CD14-positive monocyte (primary cell): ENCODE measurements around the gene PDE11A. TPM values are rescaled to one million over a fixed set of nuclear protein-coding genes. Genes with fewer than 3 reads are reported as not detected.

Experiments
- DNase-seq, 3 donors: peaks; one replicate each; pipeline ENCODE4 v3.0.0-alpha.2; 2011 to 2022
- H2AFZ ChIP-seq: 2 replicates; pipeline ENCODE4 v1.6.0; 2012; ENCODE audit warnings: mild to moderate bottlenecking, low read depth, low read length, inconsistent platforms; ENCODE audit not compliant: insufficient read depth, poor library complexity, severe bottlenecking
- H3K27ac ChIP-seq, 2 donors: 1 replicate in 1 of 2; 2 replicates in 1 of 2; pipeline ENCODE4 v1.5.1; 2012 to 2013; ENCODE audit warnings: low read length in 2 of 2, control low read depth in 1 of 2, inconsistent platforms in 1 of 2, low read depth in 1 of 2, mild to moderate bottlenecking in 1 of 2
- H3K27me3 ChIP-seq, 2 donors: one replicate each; pipeline versions ENCODE4 v1.6.0 to v1.6.1; 2011 to 2013; ENCODE audit warnings: low read length in 2 of 2; ENCODE audit not compliant: control insufficient read depth in 2 of 2, insufficient read depth in 2 of 2
- H3K36me3 ChIP-seq, 2 donors: replicated peaks in 1 of 2; 1 replicate in 1 of 2; 2 replicates in 1 of 2; pipeline versions ENCODE4 v1.5.1 to v1.6.1; 2012 to 2013; ENCODE audit warnings: low read length in 2 of 2, control low read depth in 1 of 2, inconsistent platforms in 1 of 2, mild to moderate bottlenecking in 1 of 2; ENCODE audit not compliant: insufficient read depth in 2 of 2, control insufficient read depth in 1 of 2
- H3K4me1 ChIP-seq, 2 donors: 1 replicate in 1 of 2; 2 replicates in 1 of 2; pipeline versions ENCODE4 v1.5.1 to v1.6.1; 2012 to 2013; ENCODE audit warnings: low read length in 2 of 2, control low read depth in 1 of 2, inconsistent platforms in 1 of 2, mild to moderate bottlenecking in 1 of 2, moderate library complexity in 1 of 2; ENCODE audit not compliant: insufficient read depth in 2 of 2, control insufficient read depth in 1 of 2
- H3K4me2 ChIP-seq: replicated peaks from 2 replicates; pipeline ENCODE3; 2012; ENCODE audit warnings: low read length, moderate library complexity, mild to moderate bottlenecking; ENCODE audit not compliant: poor library complexity, severe bottlenecking; ENCODE audit errors: extremely low read depth
- H3K4me3 ChIP-seq, 3 experiments: fragments of 200-600 bp in 1 of 3; sonication (generic) in 1 of 3; replicated peaks in 1 of 3; 1 replicate in 2 of 3; 2 replicates in 1 of 3; pipeline ENCODE4 v1.5.1; 2011 to 2013; ENCODE audit warnings: low read length in 3 of 3, mild to moderate bottlenecking in 3 of 3, control low read depth in 2 of 3, low read depth in 2 of 3, inconsistent platforms in 1 of 3, moderate library complexity in 1 of 3
- H3K79me2 ChIP-seq: 2 replicates; pipeline ENCODE4 v1.6.0; 2012; ENCODE audit warnings: mild to moderate bottlenecking, control low read depth, inconsistent platforms, low read length, moderate library complexity; ENCODE audit not compliant: insufficient read depth
- H3K9ac ChIP-seq: 2 replicates; pipeline ENCODE4 v1.6.0; 2017; ENCODE audit warnings: low read length, mild to moderate bottlenecking; ENCODE audit not compliant: insufficient read depth, poor library complexity, severe bottlenecking
- H3K9me3 ChIP-seq, 2 donors: replicated peaks in 1 of 2; 1 replicate in 1 of 2; 2 replicates in 1 of 2; pipeline versions ENCODE4 v1.5.1 to v1.6.1; 2012 to 2013; ENCODE audit warnings: low read length in 2 of 2, control low read depth in 1 of 2; ENCODE audit not compliant: control insufficient read depth in 1 of 2, insufficient read depth in 1 of 2
- H4K20me1 ChIP-seq: 2 replicates; pipeline ENCODE4 v1.6.0; 2012; ENCODE audit warnings: mild to moderate bottlenecking, low read length, control low read depth, moderate library complexity; ENCODE audit not compliant: insufficient read depth
- H3K27ac Mint-ChIP-seq, 7 donors: one replicate each; pipeline ENCODE4 v1.8.0; 2020; ENCODE audit warnings: mild to moderate bottlenecking in 7 of 7, mixed read lengths in 7 of 7, moderate library complexity in 6 of 7, inconsistent platforms in 2 of 7
- H3K27me3 Mint-ChIP-seq, 3 donors: one replicate each; pipeline ENCODE4 v1.8.0; 2021 to 2022; ENCODE audit warnings: low read depth in 3 of 3, mild to moderate bottlenecking in 3 of 3, mixed read lengths in 3 of 3, moderate library complexity in 3 of 3, inconsistent platforms in 1 of 3
- H3K36me3 Mint-ChIP-seq, 2 donors: one replicate each; pipeline ENCODE4 v1.8.0; 2020; ENCODE audit warnings: mixed read lengths in 2 of 2, inconsistent platforms in 1 of 2, mild to moderate bottlenecking in 1 of 2
- H3K4me1 Mint-ChIP-seq: one replicate; pipeline ENCODE4 v1.8.0; 2020; ENCODE audit warnings: mild to moderate bottlenecking, mixed read lengths
- H3K4me3 Mint-ChIP-seq, 2 donors: one replicate each; pipeline ENCODE4 v1.8.0; 2020; ENCODE audit warnings: mild to moderate bottlenecking in 2 of 2, mixed read lengths in 2 of 2, moderate library complexity in 1 of 2
- H3K9me3 Mint-ChIP-seq, 7 donors: one replicate each; pipeline ENCODE4 v1.8.0; 2020 to 2022; ENCODE audit warnings: mixed read lengths in 7 of 7, mild to moderate bottlenecking in 6 of 7, moderate library complexity in 6 of 7, inconsistent platforms in 2 of 7
- CTCF ChIP-seq: fragments of 200-600 bp; IDR thresholded peaks from one replicate; pipeline ENCODE4 v1.8.0; 2022; ENCODE audit warnings: antibody characterized with exemption, mild to moderate bottlenecking
- WGBS: methylation state at CpG from one replicate; pipeline ENCODE4 v1.1.5; 2013; ENCODE audit warnings: missing lambda C conversion rate; ENCODE audit not compliant: insufficient coverage; 5-methylcytosine and 5-hydroxymethylcytosine counted together
- intact Hi-C, 2 donors: fragments of 100-400 bp; cut with micrococcal nuclease; formaldehyde crosslinking; loops; one replicate each; pipeline versions ENCODE4 v1.15.0 to v1.15.1; 2023
- polyA plus RNA-seq, 3 donors: library from polyadenylated mRNA; depleted of rRNA in 1 of 3; unstranded in 2 of 3; stranded (reverse) in 1 of 3; fragments of 300-500 nt in 2 of 3; fragments of >200 nt in 1 of 3; fragmentation: Illumina TruSeq in 2 of 3; gene quantifications; 1 replicate in 2 of 3; 2 replicates in 1 of 3; pipeline ENCODE4 v1.2.3, GENCODE V29; 2012 to 2021

PDE11A gene
- polyA plus RNA-seq, 3 donors: not detected

- H3K4me1 ChIP-seq: no peaks in the 10 kb centered on the region
- H3K4me3 Mint-ChIP-seq: no peak overlapping the region
- no peaks in the 10 kb centered on the region for H4K20me1 ChIP-seq
- H2AFZ ChIP-seq: no peak overlapping the region
- no peaks in the 10 kb centered on the region for H3K4me1 Mint-ChIP-seq
- H3K79me2 ChIP-seq: no peaks in the 10 kb centered on the region
- no peaks in the 10 kb centered on the region for H3K27me3 ChIP-seq
- TF ChIP-seq CTCF: no peak
- peaks cover 0 to 3% (median 0%) of the 10 kb centered on the region in 3 donors for H3K27me3 Mint-ChIP-seq
- H3K9ac ChIP-seq: no peak overlapping the region
- WGBS: 17% methylated on average over 2 of the region's 4 CpGs
- H3K36me3 ChIP-seq: no peaks in the 10 kb centered on the region
- intact Hi-C loops: no loop called here
- no peak overlapping the region for H3K27ac ChIP-seq
- no peak overlapping the region for H3K4me3 ChIP-seq
- H3K9me3 Mint-ChIP-seq: no peaks in the 10 kb centered on the region
- no peak overlapping the region for H3K4me2 ChIP-seq
- H3K9me3 ChIP-seq: no peaks in the 10 kb centered on the region
- no peak overlapping the region for H3K27ac Mint-ChIP-seq
- H3K36me3 Mint-ChIP-seq: no peaks in the 10 kb centered on the region
- DNase-seq: no peak
Measured at GRCh38 chr2:177689623-177690022, 383.0 kb downstream of the PDE11A start.

GRCh38 chr2:177688844-177689243, 383.7 kb downstream of the PDE11A start:
- no peaks in the 10 kb centered on the region for H3K4me1 ChIP-seq
- Mint-ChIP-seq H3K4me3 (no peak overlapping the region), H3K9me3 (no peaks in the 10 kb centered on the region), H3K27ac (no peak overlapping the region), H3K27me3 (peaks cover 0 to 3% (median 0%) of the 10 kb centered on the region in 3 donors), H3K4me1 (no peaks in the 10 kb centered on the region), H3K36me3 (no peaks in the 10 kb centered on the region)
- H3K27me3 ChIP-seq: no peaks in the 10 kb centered on the region
- no peak overlapping the region for H3K4me2 ChIP-seq
- no CpG with 5 or more reads among the region's 5 CpGs for WGBS
- no peaks in the 10 kb centered on the region for H3K79me2 ChIP-seq
- no peak for DNase-seq
- no peaks in the 10 kb centered on the region for H4K20me1 ChIP-seq
- intact Hi-C loops: no loop called here
- H3K27ac ChIP-seq: no peak overlapping the region
- H3K4me3 ChIP-seq: no peak overlapping the region
- TF ChIP-seq CTCF: no peak
- no peaks in the 10 kb centered on the region for H3K9me3 ChIP-seq
- no peak overlapping the region for H3K9ac ChIP-seq
- H2AFZ ChIP-seq: no peak overlapping the region
- no peaks in the 10 kb centered on the region for H3K36me3 ChIP-seq
